Measurements from ENCODE around the gene UFSP2. TPM values are rescaled to one million over a fixed set of nuclear protein-coding genes. Genes with fewer than 3 reads are reported as not detected.

UFSP2 gene, protein sequence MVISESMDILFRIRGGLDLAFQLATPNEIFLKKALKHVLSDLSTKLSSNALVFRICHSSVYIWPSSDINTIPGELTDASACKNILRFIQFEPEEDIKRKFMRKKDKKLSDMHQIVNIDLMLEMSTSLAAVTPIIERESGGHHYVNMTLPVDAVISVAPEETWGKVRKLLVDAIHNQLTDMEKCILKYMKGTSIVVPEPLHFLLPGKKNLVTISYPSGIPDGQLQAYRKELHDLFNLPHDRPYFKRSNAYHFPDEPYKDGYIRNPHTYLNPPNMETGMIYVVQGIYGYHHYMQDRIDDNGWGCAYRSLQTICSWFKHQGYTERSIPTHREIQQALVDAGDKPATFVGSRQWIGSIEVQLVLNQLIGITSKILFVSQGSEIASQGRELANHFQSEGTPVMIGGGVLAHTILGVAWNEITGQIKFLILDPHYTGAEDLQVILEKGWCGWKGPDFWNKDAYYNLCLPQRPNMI
- 43.4 and 54.2 TPM in 2 replicates for total RNA-seq

GRCh38 chr4:185425647-185426352, at the start of gene UFSP2:
Gene UFSP2, minus strand, starts transcription at chr4:185425964. Its CDS starts 96 bp downstream, at chr4:185425868.
- no peaks in the 10 kb centered on the region for H3K27me3 ChIP-seq (ENCODE audit: insufficient read depth, low read length)
- peak within 1 kb of the TSS; percentile 83 for H3K4me2 ChIP-seq (ENCODE audit: insufficient read depth, low read length)
- H4K20me1 ChIP-seq (ENCODE audit: insufficient read depth, low read length): peaks cover 3% of the 10 kb centered on the region
- H3K27ac ChIP-seq (ENCODE audit: low read depth, low read length): peak within 1 kb of the TSS; percentile 100
- peak within 1 kb of the TSS; percentile 99 for H2AFZ ChIP-seq (ENCODE audit: low read length)
- no peaks in the 10 kb centered on the region for H3K36me3 ChIP-seq (ENCODE audit: insufficient read depth, low read length)
- no peak for TF ChIP-seq CTCF (IDR thresholded peaks at IDR 0.05; ENCODE audit: extremely low read depth, low read depth, low read length)
- H3K79me2 ChIP-seq (ENCODE audit: insufficient read depth, low read length): peaks cover 29% of the 10 kb centered on the region
- DNase-seq (ENCODE audit: insufficient read length, low spot score, missing footprints): peak; percentile 95
- peak within 1 kb of the TSS; percentile 74 for H3K4me3 ChIP-seq (ENCODE audit: insufficient read depth, low read length)
- no peaks in the 10 kb centered on the region for H3K9me3 ChIP-seq (ENCODE audit: low read depth, low read length)
- peaks cover 30% of the 10 kb centered on the region for H3K4me1 ChIP-seq (ENCODE audit: insufficient read depth, low read length)

- H3K4me2 ChIP-seq (ENCODE audit: insufficient read depth, low read length): no peak overlapping the region
- H3K79me2 ChIP-seq (ENCODE audit: insufficient read depth, low read length): no peaks in the 10 kb centered on the region
- TF ChIP-seq CTCF (IDR thresholded peaks at IDR 0.05; ENCODE audit: extremely low read depth, low read depth, low read length): no peak
- H3K27ac ChIP-seq (ENCODE audit: low read depth, low read length): no peak overlapping the region
- H3K4me3 ChIP-seq (ENCODE audit: insufficient read depth, low read length): no peak overlapping the region
- peaks cover 8% of the 10 kb centered on the region for H3K4me1 ChIP-seq (ENCODE audit: insufficient read depth, low read length)
- peaks cover 12% of the 10 kb centered on the region for H3K27me3 ChIP-seq (ENCODE audit: insufficient read depth, low read length)
- peak; percentile 6 for DNase-seq (ENCODE audit: insufficient read length, low spot score, missing footprints)
- no peaks in the 10 kb centered on the region for H4K20me1 ChIP-seq (ENCODE audit: insufficient read depth, low read length)
- H3K36me3 ChIP-seq (ENCODE audit: insufficient read depth, low read length): no peaks in the 10 kb centered on the region
- no peaks in the 10 kb centered on the region for H3K9me3 ChIP-seq (ENCODE audit: low read depth, low read length)
- no peak overlapping the region for H2AFZ ChIP-seq (ENCODE audit: low read length)
Observed at GRCh38 chr4:185473247-185473646, 47.5 kb upstream of the UFSP2 start.

- Histone ChIP-seq H3K9me3 (ENCODE audit: low read depth, low read length) (no peaks in the 10 kb centered on the region), H3K36me3 (ENCODE audit: insufficient read depth, low read length) (no peaks in the 10 kb centered on the region), H4K20me1 (ENCODE audit: insufficient read depth, low read length) (no peaks in the 10 kb centered on the region), H3K27ac (ENCODE audit: low read depth, low read length) (no peak overlapping the region), H2AFZ (ENCODE audit: low read length) (peak overlapping the region; percentile 83), H3K79me2 (ENCODE audit: insufficient read depth, low read length) (no peaks in the 10 kb centered on the region), H3K4me2 (ENCODE audit: insufficient read depth, low read length) (peak overlapping the region; percentile 90), H3K27me3 (ENCODE audit: insufficient read depth, low read length) (peaks cover 12% of the 10 kb centered on the region), H3K4me1 (ENCODE audit: insufficient read depth, low read length) (peaks cover 13% of the 10 kb centered on the region), H3K4me3 (ENCODE audit: insufficient read depth, low read length) (peak overlapping the region; percentile 85)
- no peak for TF ChIP-seq CTCF (IDR thresholded peaks at IDR 0.05; ENCODE audit: extremely low read depth, low read depth, low read length)
- DNase-seq (ENCODE audit: insufficient read length, low spot score, missing footprints): peak; percentile 84
Observed at GRCh38 chr4:185472103-185472542, 46.4 kb upstream of the UFSP2 start.

Measured in osteoblast (primary cell).